Fibroblast of lung (primary cell): Measurements from ENCODE around the gene MTCH1. TPM values are rescaled to one million over a fixed set of nuclear protein-coding genes. Genes with fewer than 3 reads are reported as not detected.
A peak's percentile ranks its signal among the peaks of the same experiment; 100 is the strongest.

Experiments used
- DNase-seq, 2 donors: peaks; one replicate each; pipeline versions ENCODE4 v3.0.0 to v3.0.0-alpha.2; 2010; ENCODE audit warnings: low read depth in 2 of 2
- H2AFZ ChIP-seq: 2 replicates; pipeline ENCODE4 v1.5.1; 2012; ENCODE audit warnings: low read length, control low read depth, inconsistent platforms
- H3K27ac ChIP-seq: 2 replicates; pipeline ENCODE4 v1.5.1; 2011; ENCODE audit warnings: low read length, control low read depth; ENCODE audit not compliant: insufficient read depth
- H3K27me3 ChIP-seq: 2 replicates; pipeline ENCODE4 v1.5.1; 2011; ENCODE audit warnings: mild to moderate bottlenecking, low read length; ENCODE audit not compliant: control insufficient read depth, insufficient read depth
- H3K36me3 ChIP-seq: 2 replicates; pipeline ENCODE4 v1.5.1; 2011; ENCODE audit warnings: low read length; ENCODE audit not compliant: control insufficient read depth, insufficient read depth
- H3K4me1 ChIP-seq: 2 replicates; pipeline ENCODE4 v1.5.1; 2011; ENCODE audit warnings: low read length; ENCODE audit not compliant: control insufficient read depth, insufficient read depth; ENCODE audit errors: extremely low read depth
- H3K4me2 ChIP-seq: 2 replicates; pipeline ENCODE4 v1.5.1; 2011; ENCODE audit warnings: low read length, control low read depth; ENCODE audit not compliant: insufficient read depth; ENCODE audit errors: extremely low read depth
- H3K4me3 ChIP-seq, 4 experiments: fragments of 200-600 bp in 1 of 4; sonication (generic) in 1 of 4; replicated peaks in 1 of 4; 2 replicates each; pipeline ENCODE4 v1.5.1; 2011 to 2016; ENCODE audit warnings: low read length in 4 of 4, low read depth in 3 of 4, mild to moderate bottlenecking in 3 of 4, control low read depth in 2 of 4, inconsistent platforms in 1 of 4, mixed read lengths in 1 of 4; ENCODE audit not compliant: insufficient read depth in 1 of 4; ENCODE audit errors: control extremely low read depth in 1 of 4
- H3K79me2 ChIP-seq: 2 replicates; pipeline ENCODE4 v1.5.1; 2012; ENCODE audit warnings: mild to moderate bottlenecking, low read length, inconsistent platforms; ENCODE audit not compliant: control insufficient read depth, insufficient read depth
- H3K9ac ChIP-seq: 2 replicates; pipeline ENCODE4 v1.5.1; 2011; ENCODE audit warnings: mild to moderate bottlenecking, low read length, control low read depth; ENCODE audit not compliant: insufficient read depth
- H3K9me3 ChIP-seq: 2 replicates; pipeline ENCODE4 v1.5.1; 2012; ENCODE audit warnings: low read depth, low read length; ENCODE audit not compliant: control insufficient read depth, insufficient read depth
- H4K20me1 ChIP-seq: 2 replicates; pipeline ENCODE4 v1.5.1; 2011; ENCODE audit warnings: low read length; ENCODE audit not compliant: control insufficient read depth, insufficient read depth; ENCODE audit errors: extremely low read depth
- EZH2 ChIP-seq: IDR thresholded peaks from 2 replicates; pipeline ENCODE4 v1.5.1; 2012; ENCODE audit warnings: low read length, control low read depth, mild to moderate bottlenecking; ENCODE audit errors: missing control alignments
- polyA plus RNA-seq, 2 donors: library from polyadenylated mRNA; depleted of rRNA in 1 of 2; stranded (reverse) in 1 of 2; unstranded in 1 of 2; fragments of >200 nt; gene quantifications; 2 replicates each; pipeline ENCODE4 v1.2.1, GENCODE V29; 2011 to 2012; ENCODE audit warnings: missing spikeins in 1 of 2
- total RNA-seq: library from RNA; depleted of rRNA; stranded (reverse); fragments of >200 nt; gene quantifications from 2 replicates; pipeline ENCODE4 v1.2.1, GENCODE V29; 2014
- TF ChIP-seq, protein P1 (sequence below), 2 donors: IDR thresholded peaks in 1 of 2; conservative IDR thresholded peaks in 1 of 2; 1 replicate in 1 of 2; 2 replicates in 1 of 2; pipeline ENCODE4 v1.5.1; 2011 to 2012; ENCODE audit warnings: low read length in 2 of 2, control low read depth in 1 of 2, inconsistent platforms in 1 of 2, low read depth in 1 of 2, mild to moderate bottlenecking in 1 of 2

The MTCH1 gene
- total and polyA plus RNA-seq, 2 donors (not counting 1 experiment from before 2014, with no cell fraction given) = 131 to 222 TPM

- H3K9me3 ChIP-seq = no peaks in the 10 kb centered on the region
- H3K4me1 ChIP-seq = peaks cover 3% of the 10 kb centered on the region
- no peak for TF ChIP-seq EZH2
- TF ChIP-seq, protein P1, sequence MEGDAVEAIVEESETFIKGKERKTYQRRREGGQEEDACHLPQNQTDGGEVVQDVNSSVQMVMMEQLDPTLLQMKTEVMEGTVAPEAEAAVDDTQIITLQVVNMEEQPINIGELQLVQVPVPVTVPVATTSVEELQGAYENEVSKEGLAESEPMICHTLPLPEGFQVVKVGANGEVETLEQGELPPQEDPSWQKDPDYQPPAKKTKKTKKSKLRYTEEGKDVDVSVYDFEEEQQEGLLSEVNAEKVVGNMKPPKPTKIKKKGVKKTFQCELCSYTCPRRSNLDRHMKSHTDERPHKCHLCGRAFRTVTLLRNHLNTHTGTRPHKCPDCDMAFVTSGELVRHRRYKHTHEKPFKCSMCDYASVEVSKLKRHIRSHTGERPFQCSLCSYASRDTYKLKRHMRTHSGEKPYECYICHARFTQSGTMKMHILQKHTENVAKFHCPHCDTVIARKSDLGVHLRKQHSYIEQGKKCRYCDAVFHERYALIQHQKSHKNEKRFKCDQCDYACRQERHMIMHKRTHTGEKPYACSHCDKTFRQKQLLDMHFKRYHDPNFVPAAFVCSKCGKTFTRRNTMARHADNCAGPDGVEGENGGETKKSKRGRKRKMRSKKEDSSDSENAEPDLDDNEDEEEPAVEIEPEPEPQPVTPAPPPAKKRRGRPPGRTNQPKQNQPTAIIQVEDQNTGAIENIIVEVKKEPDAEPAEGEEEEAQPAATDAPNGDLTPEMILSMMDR (conservative IDR thresholded peaks at IDR 0.05 in 1 of 2, IDR thresholded peaks at IDR 0.05 in 1 of 2; ENCODE audit: low read depth in 1 of 2, low read length in 2 of 2) = no peak
- H3K79me2 ChIP-seq = no peaks in the 10 kb centered on the region
- H3K4me3 ChIP-seq = no peak overlapping the region
- H3K9ac ChIP-seq = no peak overlapping the region
- H2AFZ ChIP-seq = no peak overlapping the region
- H3K36me3 ChIP-seq = no peaks in the 10 kb centered on the region
- no peak overlapping the region for H3K4me2 ChIP-seq
- H3K27ac ChIP-seq = no peak overlapping the region
- DNase-seq = no peak
- H4K20me1 ChIP-seq = no peaks in the 10 kb centered on the region
- H3K27me3 ChIP-seq = peaks cover 3% of the 10 kb centered on the region
Measured at GRCh38 chr6:37013516-37014491, 27.8 kb upstream of the MTCH1 start.

DNA sequence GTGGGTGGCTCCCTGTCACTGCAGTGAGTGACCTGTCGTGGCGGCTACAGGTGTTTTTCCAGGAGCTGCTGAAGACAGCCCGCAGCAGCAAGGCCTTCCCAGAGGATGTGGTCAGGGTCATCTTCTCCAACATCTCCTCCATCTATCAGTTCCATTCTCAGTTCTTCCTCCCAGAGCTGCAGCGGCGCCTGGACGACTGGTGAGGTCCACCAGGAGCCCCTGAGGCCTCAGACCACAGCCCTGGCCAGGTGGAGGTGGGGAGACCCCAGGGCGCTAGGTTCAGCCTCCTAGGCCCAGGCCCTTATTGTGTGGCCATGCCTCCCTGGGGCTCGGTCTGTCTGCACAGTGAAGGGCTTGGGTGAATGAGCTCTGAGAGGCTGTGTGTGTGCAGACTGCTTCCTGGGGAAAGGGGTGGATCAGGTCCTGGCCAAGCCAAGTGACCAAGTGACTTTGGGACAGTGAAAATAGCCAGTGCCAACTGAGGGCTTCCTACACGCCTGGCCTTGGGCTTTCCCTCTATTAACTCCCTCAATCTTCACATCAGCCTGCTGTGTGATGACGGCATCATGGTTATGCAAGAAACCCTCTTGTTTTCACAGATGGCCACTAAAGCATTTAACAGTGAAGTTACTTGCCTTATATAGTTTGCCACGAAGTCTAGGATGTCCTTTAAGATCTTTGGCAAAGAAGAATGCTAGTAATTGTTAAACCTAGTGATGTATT lies 25.8 kb upstream of the MTCH1 start:
- H3K27me3 ChIP-seq = peaks cover 3% of the 10 kb centered on the region
- H2AFZ ChIP-seq = no peak overlapping the region
- no peak for TF ChIP-seq EZH2
- TF ChIP-seq, protein P1 (conservative IDR thresholded peaks at IDR 0.05 in 1 of 2, IDR thresholded peaks at IDR 0.05 in 1 of 2; ENCODE audit: low read depth in 1 of 2, low read length in 2 of 2) = no peak
- peak; percentile 34 to 75 for DNase-seq
- H3K4me1 ChIP-seq = no peaks in the 10 kb centered on the region
- H3K4me3 ChIP-seq = no peak overlapping the region
- no peaks in the 10 kb centered on the region for H3K9me3 ChIP-seq
- H4K20me1 ChIP-seq = no peaks in the 10 kb centered on the region
- no peak overlapping the region for H3K9ac ChIP-seq
- H3K27ac ChIP-seq = no peak overlapping the region
- H3K36me3 ChIP-seq = no peaks in the 10 kb centered on the region
- H3K79me2 ChIP-seq = no peaks in the 10 kb centered on the region
- H3K4me2 ChIP-seq = no peak overlapping the region

DNA sequence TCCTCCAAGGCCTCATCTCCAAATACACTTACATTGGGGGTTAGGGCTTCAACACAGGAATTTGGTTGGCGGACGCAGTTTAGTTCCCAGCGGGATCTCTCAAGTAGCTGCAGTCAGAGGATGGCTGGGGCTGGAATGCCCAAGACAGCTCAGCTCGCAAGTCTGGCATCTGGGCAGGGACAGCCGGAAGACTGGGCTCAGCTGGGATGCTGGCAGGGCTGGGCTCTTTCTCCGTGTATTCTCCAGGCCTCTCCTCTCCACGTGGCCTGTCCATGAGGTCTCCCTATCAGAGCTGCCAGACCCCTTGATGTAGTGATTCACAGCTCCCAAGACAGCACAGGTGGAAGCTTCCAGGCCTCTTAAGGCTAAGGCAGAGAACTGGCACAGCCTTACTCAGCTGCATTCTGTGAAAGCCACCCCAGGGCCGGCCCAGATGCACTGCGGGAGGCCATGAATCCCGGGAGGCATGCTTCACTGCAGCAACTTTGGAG lies 24.5 kb upstream of the MTCH1 start:
- no peak for TF ChIP-seq EZH2
- TF ChIP-seq, protein P1 (conservative IDR thresholded peaks at IDR 0.05 in 1 of 2, IDR thresholded peaks at IDR 0.05 in 1 of 2; ENCODE audit: low read depth in 1 of 2, low read length in 2 of 2) = no peak

More for the DNA sequence above, 24.5 kb upstream of the MTCH1 start:
- DNase-seq = no peak
- H3K4me1 ChIP-seq = no peaks in the 10 kb centered on the region
- H3K79me2 ChIP-seq = no peaks in the 10 kb centered on the region
- no peak overlapping the region for H3K4me3 ChIP-seq
- no peak overlapping the region for H3K4me2 ChIP-seq
- H4K20me1 ChIP-seq = no peaks in the 10 kb centered on the region
- no peak overlapping the region for H3K9ac ChIP-seq
- no peak overlapping the region for H3K27ac ChIP-seq
- H3K27me3 ChIP-seq = peaks cover 3% of the 10 kb centered on the region
- H2AFZ ChIP-seq = no peak overlapping the region
- H3K36me3 ChIP-seq = no peaks in the 10 kb centered on the region
- H3K9me3 ChIP-seq = no peaks in the 10 kb centered on the region
